Endothelial cell of umbilical vein (primary cell): Measurements from ENCODE around the gene INPP5E. TPM values are rescaled to one million over a fixed set of nuclear protein-coding genes. Genes with fewer than 3 reads are reported as not detected.

Experiments used
- BruUV-seq: library from RNA; stranded (reverse); fragments of 400-500 nt; replicated peaks from 2 replicates; lab custom pipeline; 2021; lab: Mats Ljungman, UMichigan
- CTCF ChIA-PET: fragments of 300-600, 350-600 bp; sonication (Branson Sonifier 250); formaldehyde crosslinking; loops from one replicate; lab custom pipeline; 2021; ENCODE audit warnings: antibody characterized with exemption, inconsistent platforms; lab: Charles Lee
- POLR2A ChIA-PET: fragments of 300-600, 350-600 bp; sonication (Branson Sonifier 250); formaldehyde crosslinking; loops from one replicate; lab custom pipeline; 2021; ENCODE audit warnings: antibody characterized with exemption, inconsistent platforms; lab: Charles Lee
- DNase-seq: peaks from one replicate; pipeline ENCODE4 v3.0.0-alpha.2; 2011; ENCODE audit warnings: low read depth, low spot score
- FAIRE-seq: peaks from 2 replicates; lab custom pipeline; 2011; peaks lifted over from hg19 to GRCh38; lab: Jason Lieb, UNC
- H2AFZ ChIP-seq: 2 replicates; pipeline ENCODE4 v1.6.0; 2012; ENCODE audit warnings: low read depth, low read length, control low read depth, inconsistent platforms
- H3K27ac ChIP-seq: 2 replicates; pipeline ENCODE4 v1.5.1; 2011; ENCODE audit warnings: low read depth, mild to moderate bottlenecking, control low read depth, low read length, moderate library complexity; ENCODE audit not compliant: insufficient read depth
- H3K27me3 ChIP-seq, 2 experiments: 2 replicates each; pipeline versions ENCODE4 v1.6.0 to v1.6.1; 2011; ENCODE audit warnings: low read length in 2 of 2, mixed read lengths in 1 of 2; ENCODE audit not compliant: control insufficient read depth in 2 of 2, insufficient read depth in 2 of 2
- H3K36me3 ChIP-seq, 2 experiments: 2 replicates in 1 of 2; 3 replicates in 1 of 2; pipeline ENCODE4 v1.5.1; 2011; ENCODE audit warnings: low read length in 2 of 2, mild to moderate bottlenecking in 1 of 2, moderate library complexity in 1 of 2; ENCODE audit not compliant: control insufficient read depth in 2 of 2, insufficient read depth in 2 of 2; ENCODE audit errors: extremely low read depth in 1 of 2
- H3K4me1 ChIP-seq: 3 replicates; pipeline ENCODE4 v1.5.1; 2011; ENCODE audit warnings: mild to moderate bottlenecking, low read length; ENCODE audit not compliant: control insufficient read depth, insufficient read depth; ENCODE audit errors: extremely low read depth
- H3K4me2 ChIP-seq: 2 replicates; pipeline ENCODE4 v1.6.1; 2011; ENCODE audit warnings: low read length, control low read depth, mixed read lengths; ENCODE audit not compliant: insufficient read depth
- H3K4me3 ChIP-seq, 3 experiments: fragments of 200-600 bp in 1 of 3; sonication (generic), shearing (Covaris generic) in 1 of 3; replicated peaks in 1 of 3; 2 replicates each; pipeline ENCODE4 v1.5.1; 2011 to 2016; ENCODE audit warnings: control low read depth in 3 of 3, low read length in 3 of 3, mild to moderate bottlenecking in 2 of 3, inconsistent platforms in 1 of 3, low read depth in 1 of 3, moderate library complexity in 1 of 3; ENCODE audit not compliant: insufficient read depth in 1 of 3
- H3K79me2 ChIP-seq: 2 replicates; pipeline ENCODE4 v1.6.0; 2012; ENCODE audit warnings: low read length, inconsistent platforms; ENCODE audit not compliant: control insufficient read depth, insufficient read depth
- H3K9ac ChIP-seq: replicated peaks from 2 replicates; pipeline ENCODE3; 2011; ENCODE audit warnings: low read length, control low read depth; ENCODE audit not compliant: insufficient read depth; ENCODE audit errors: extremely low read depth
- H3K9me1 ChIP-seq: replicated peaks from 3 replicates; pipeline ENCODE4 v1.6.0; 2011; ENCODE audit warnings: mild to moderate bottlenecking, low read length; ENCODE audit not compliant: control insufficient read depth, insufficient read depth; ENCODE audit errors: extremely low read depth
- H3K9me3 ChIP-seq: replicated peaks from 2 replicates; pipeline ENCODE4 v1.5.1; 2012; ENCODE audit warnings: low read length, inconsistent platforms; ENCODE audit not compliant: control insufficient read depth, insufficient read depth
- H4K20me1 ChIP-seq: replicated peaks from 2 replicates; pipeline ENCODE3; 2011; ENCODE audit warnings: mild to moderate bottlenecking, low read length; ENCODE audit not compliant: control insufficient read depth, insufficient read depth; ENCODE audit errors: extremely low read depth
- CTCF ChIP-seq, 2 donors: IDR thresholded peaks; 1 replicate in 1 of 2; 2 replicates in 1 of 2; pipeline ENCODE4 v1.5.1; 2011; ENCODE audit warnings: low read length in 2 of 2, mild to moderate bottlenecking in 2 of 2, moderate library complexity in 2 of 2, control low read depth in 1 of 2, inconsistent platforms in 1 of 2, low read depth in 1 of 2; ENCODE audit not compliant: insufficient read depth in 1 of 2; ENCODE audit errors: extremely low read depth in 1 of 2
- EZH2 ChIP-seq: IDR thresholded peaks from 2 replicates; pipeline ENCODE4 v1.6.1; 2012; ENCODE audit warnings: borderline replicate concordance, low read depth, mild to moderate bottlenecking, moderate library complexity, low read length, inconsistent platforms; ENCODE audit not compliant: severe bottlenecking
- FOS ChIP-seq: IDR thresholded peaks from 2 replicates; pipeline ENCODE4 v1.6.1; 2011; ENCODE audit warnings: mild to moderate bottlenecking, low read length, moderate library complexity, borderline replicate concordance; ENCODE audit not compliant: insufficient read depth
- GATA2 ChIP-seq: IDR thresholded peaks from 2 replicates; pipeline ENCODE4 v1.7.0; 2011; ENCODE audit warnings: low read depth, mild to moderate bottlenecking, moderate library complexity, mixed read lengths, low read length; ENCODE audit not compliant: insufficient read length, insufficient read depth
- JUN ChIP-seq: IDR thresholded peaks from 2 replicates; pipeline ENCODE4 v1.6.1; 2011; ENCODE audit warnings: borderline replicate concordance, low read depth; ENCODE audit not compliant: insufficient read length, insufficient read depth
- MAX ChIP-seq: IDR thresholded peaks from 2 replicates; pipeline ENCODE4 v1.6.1; 2011; ENCODE audit not compliant: insufficient read depth, insufficient read length
- MYC ChIP-seq: IDR thresholded peaks from one replicate; pipeline ENCODE4 v1.6.1; 2011; ENCODE audit warnings: mild to moderate bottlenecking, low read depth, low read length
- POLR2A ChIP-seq: IDR thresholded peaks from 2 replicates; pipeline ENCODE4 v1.6.1; 2012; ENCODE audit warnings: low read depth, mild to moderate bottlenecking, control low read depth, low read length
- POLR2AphosphoS5 ChIP-seq: IDR thresholded peaks from 2 replicates; pipeline ENCODE4 v1.6.1; 2012; ENCODE audit warnings: low read depth, mild to moderate bottlenecking, control low read depth, low read length, moderate library complexity; ENCODE audit not compliant: insufficient read depth
- dilution Hi-C: fragments of 300-500 bp; cut with MboI; formaldehyde crosslinking; loops from one replicate; pipeline ENCODE4 v1.15.0; 2019; ENCODE audit warnings: low sequenced_read_pairs; ENCODE audit not compliant: extremely low pct_ligation_motif_present
- intact Hi-C: fragments of 100-400 bp; cut with micrococcal nuclease; formaldehyde crosslinking; loops from one replicate; pipeline ENCODE4 v1.10.0; 2022
- polyA plus RNA-seq, 4 experiments: library from polyadenylated mRNA; depleted of rRNA in 3 of 4; stranded (reverse) in 3 of 4; unstranded in 1 of 4; fragments of >200 nt; gene quantifications; 2 replicates each; pipeline versions ENCODE4 v1.2.1 to v1.2.3, GENCODE V29; 2011 to 2012; ENCODE audit warnings: missing spikeins in 1 of 4
- total RNA-seq: library from RNA; stranded (reverse); gene quantifications from 2 replicates; pipeline ENCODE4 v1.2.3, GENCODE V29; 2021

The INPP5E gene
- total and polyA plus RNA-seq, 2 donors (not counting 3 experiments of a cell fraction or from before 2014, with no cell fraction given), result 15.0 to 24.5 TPM

- POLR2A ChIA-PET, result no interaction called here
- Histone ChIP-seq H3K4me2 (no peak overlapping the region), H3K9me1 (no peaks in the 10 kb centered on the region), H3K79me2 (peaks cover 19% of the 10 kb centered on the region), H3K9me3 (no peaks in the 10 kb centered on the region), H3K4me1 (peaks cover 6% of the 10 kb centered on the region), H3K27ac (no peak overlapping the region), H4K20me1 (no peaks in the 10 kb centered on the region), H2AFZ (no peak overlapping the region), H3K36me3 (peaks cover 22 to 58% of the 10 kb centered on the region in 2 experiments), H3K4me3 (no peak overlapping the region), H3K27me3 (no peaks in the 10 kb centered on the region), H3K9ac (no peak overlapping the region)
- DNase-seq, result no peak
- TF ChIP-seq MYC (no peak), POLR2A (no peak), FOS (no peak), EZH2 (no peak), MAX (no peak), CTCF (IDR thresholded peaks at IDR 0.05; ENCODE audit: extremely low read depth in 1 of 2, insufficient read depth in 1 of 2, low read depth in 1 of 2, low read length in 2 of 2) (no peak), POLR2AphosphoS5 (no peak), JUN (no peak), GATA2 (no peak)
- no peak for FAIRE-seq
- intact Hi-C loops (no loop called here), dilution Hi-C loops (no loop called here)
- BruUV-seq, result no TSS peak
- CTCF ChIA-PET, result no interaction called here
These were observed 23.2 kb downstream of the INPP5E start for GRCh38 chr9:136416427-136416826.
